H9 (cell line): ENCODE results near the gene CSAG3. TPM values are rescaled to one million over a fixed set of nuclear protein-coding genes. Genes with fewer than 3 reads are reported as not detected.
"Not testable (repeated sequence)": the region's sequence is repeated elsewhere in the genome, so short reads cannot be mapped to it uniquely, and the experiment has no call there.

Experiments used
- DNase-seq: peaks from one replicate; pipeline ENCODE4 v3.0.0-alpha.2; 2017
- H2AFZ ChIP-seq: one replicate; pipeline ENCODE4 v1.6.1; 2013; ENCODE audit warnings: mild to moderate bottlenecking, low read length, control low read depth, moderate library complexity
- H2AK5ac ChIP-seq: 2 replicates; pipeline ENCODE4 v1.6.1; 2013; ENCODE audit warnings: low read length, control low read depth, mixed read lengths; ENCODE audit not compliant: insufficient read length
- H2BK120ac ChIP-seq: one replicate; pipeline ENCODE4 v1.6.1; 2013; ENCODE audit warnings: low read depth, mild to moderate bottlenecking, low read length, control low read depth, inconsistent platforms; ENCODE audit not compliant: poor library complexity, severe bottlenecking
- H2BK12ac ChIP-seq: 2 replicates; pipeline ENCODE4 v1.6.1; 2013; ENCODE audit warnings: low read length, control low read depth, mixed read lengths, low read depth; ENCODE audit not compliant: insufficient read length
- H2BK15ac ChIP-seq: 2 replicates; pipeline ENCODE4 v1.6.1; 2013; ENCODE audit warnings: low read depth, low read length, control low read depth
- H2BK20ac ChIP-seq: one replicate; pipeline ENCODE4 v1.6.1; 2013; ENCODE audit warnings: low read depth, mild to moderate bottlenecking, low read length, control low read depth, inconsistent platforms; ENCODE audit not compliant: poor library complexity, severe bottlenecking
- H2BK5ac ChIP-seq: 2 replicates; pipeline ENCODE4 v1.6.1; 2013; ENCODE audit warnings: low read length, control low read depth, mixed read lengths; ENCODE audit not compliant: insufficient read length
- H3K14ac ChIP-seq: 2 replicates; pipeline ENCODE4 v1.6.1; 2013; ENCODE audit warnings: low read length, control low read depth; ENCODE audit not compliant: insufficient read depth
- H3K18ac ChIP-seq: 2 replicates; pipeline ENCODE4 v1.6.1; 2013; ENCODE audit warnings: low read depth, mild to moderate bottlenecking, mixed read lengths, low read length, control low read depth; ENCODE audit not compliant: insufficient read length
- H3K23ac ChIP-seq: 2 replicates; pipeline ENCODE4 v1.6.1; 2013; ENCODE audit warnings: low read length, control low read depth, mixed read lengths, low read depth; ENCODE audit not compliant: insufficient read length
- H3K23me2 ChIP-seq: 2 replicates; pipeline ENCODE4 v1.6.1; 2013; ENCODE audit warnings: low read depth, mild to moderate bottlenecking, mixed read lengths, low read length, control low read depth; ENCODE audit not compliant: insufficient read length, poor library complexity, severe bottlenecking
- H3K27ac ChIP-seq: 2 replicates; pipeline ENCODE4 v1.5.1; 2013; ENCODE audit warnings: low read length, control low read depth, mixed read lengths, low read depth; ENCODE audit not compliant: insufficient read length
- H3K27me3 ChIP-seq: 2 replicates; pipeline ENCODE4 v1.6.1; 2013; ENCODE audit warnings: low read length, control low read depth, inconsistent platforms; ENCODE audit not compliant: insufficient read depth
- H3K4ac ChIP-seq: 2 replicates; pipeline ENCODE4 v1.6.1; 2013; ENCODE audit warnings: low read depth, mild to moderate bottlenecking, control low read depth, inconsistent platforms, low read length, moderate library complexity
- H3K4me1 ChIP-seq: 2 replicates; pipeline ENCODE4 v1.6.1; 2013; ENCODE audit warnings: low read length, control low read depth, inconsistent platforms; ENCODE audit not compliant: insufficient read depth
- H3K4me2 ChIP-seq: 2 replicates; pipeline ENCODE4 v1.6.1; 2013; ENCODE audit warnings: low read length, control low read depth, mixed read lengths; ENCODE audit not compliant: insufficient read length, insufficient read depth
- H3K56ac ChIP-seq: 2 replicates; pipeline ENCODE4 v1.6.1; 2013; ENCODE audit warnings: low read depth, mild to moderate bottlenecking, mixed read lengths, low read length, control low read depth; ENCODE audit not compliant: insufficient read length
- H3K79me1 ChIP-seq: 2 replicates; pipeline ENCODE4 v1.6.1; 2013; ENCODE audit warnings: low read depth, mild to moderate bottlenecking, moderate library complexity, low read length, control low read depth, inconsistent platforms; ENCODE audit not compliant: insufficient read depth, poor library complexity, severe bottlenecking
- H3K79me2 ChIP-seq: 2 replicates; pipeline ENCODE4 v1.6.1; 2013; ENCODE audit warnings: low read length, control low read depth, inconsistent platforms; ENCODE audit not compliant: insufficient read depth
- H3K9ac ChIP-seq: 2 replicates; pipeline ENCODE4 v1.6.1; 2013; ENCODE audit warnings: low read length, control low read depth, mixed read lengths; ENCODE audit not compliant: insufficient read length; ENCODE audit errors: extremely low read depth
- H3K9me3 ChIP-seq: one replicate; pipeline ENCODE4 v1.6.1; 2013; ENCODE audit warnings: low read depth, low read length, inconsistent platforms; ENCODE audit not compliant: control insufficient read depth
- H3T11ph ChIP-seq: one replicate; pipeline ENCODE4 v1.6.1; 2013; ENCODE audit warnings: mild to moderate bottlenecking, low read length, control low read depth, inconsistent platforms
- H4K20me1 ChIP-seq: one replicate; pipeline ENCODE4 v1.6.1; 2013; ENCODE audit not compliant: control insufficient read depth, insufficient read length, insufficient read depth
- H4K5ac ChIP-seq: 2 replicates; pipeline ENCODE4 v1.6.1; 2013; ENCODE audit warnings: low read depth, mild to moderate bottlenecking, mixed read lengths, low read length, control low read depth; ENCODE audit not compliant: insufficient read length
- H4K8ac ChIP-seq: replicated peaks from 2 replicates; pipeline ENCODE4 v1.6.1; 2013; ENCODE audit warnings: low read length, control low read depth, mixed read lengths, low read depth; ENCODE audit not compliant: insufficient read length
- H4K91ac ChIP-seq: 2 replicates; pipeline ENCODE4 v1.6.1; 2013; ENCODE audit warnings: low read depth, mild to moderate bottlenecking, moderate library complexity, mixed read lengths, low read length, control low read depth; ENCODE audit not compliant: insufficient read length
- H3K27ac Mint-ChIP-seq, 3 experiments: 2 replicates in 2 of 3; 3 replicates in 1 of 3; pipeline ENCODE4 v1.8.0; 2020 to 2021; ENCODE audit warnings: mixed read lengths in 3 of 3, mild to moderate bottlenecking in 1 of 3, moderate library complexity in 1 of 3
- H3K27me3 Mint-ChIP-seq: 2 replicates; pipeline ENCODE4 v1.8.0; 2021; ENCODE audit warnings: low read depth, mild to moderate bottlenecking, moderate library complexity, mixed read lengths
- H3K36me3 Mint-ChIP-seq, 3 experiments: 2 replicates in 2 of 3; 3 replicates in 1 of 3; pipeline ENCODE4 v1.8.0; 2020 to 2021; ENCODE audit warnings: low read depth in 3 of 3, mixed read lengths in 3 of 3; ENCODE audit not compliant: insufficient read depth in 1 of 3
- H3K4me1 Mint-ChIP-seq, 2 experiments: 2 replicates each; pipeline ENCODE4 v1.8.0; 2020; ENCODE audit warnings: mixed read lengths in 2 of 2
- H3K4me3 Mint-ChIP-seq, 2 experiments: 2 replicates in 1 of 2; 3 replicates in 1 of 2; pipeline ENCODE4 v1.8.0; 2020 to 2021; ENCODE audit warnings: mild to moderate bottlenecking in 2 of 2, mixed read lengths in 2 of 2, moderate library complexity in 1 of 2
- H3K9me3 Mint-ChIP-seq, 2 experiments: 2 replicates in 1 of 2; 3 replicates in 1 of 2; pipeline ENCODE4 v1.8.0; 2020; ENCODE audit warnings: mild to moderate bottlenecking in 2 of 2, mixed read lengths in 2 of 2, moderate library complexity in 1 of 2
- WGBS: extraction: QIAGEN DNeasy Blood & Tissue Kit; methylation state at CpG from one replicate; pipeline ENCODE4 v1.1.7; 2013; ENCODE audit warnings: missing lambda C conversion rate, low lambda C conversion rate, mixed read lengths; ENCODE audit not compliant: insufficient read length; ENCODE audit errors: extremely low coverage; 5-methylcytosine and 5-hydroxymethylcytosine counted together
- total RNA-seq: library from RNA; stranded (reverse); gene quantifications from 2 replicates; pipeline ENCODE4 v1.2.1, GENCODE V29; 2021

CSAG3 gene
- total RNA-seq, 1 experiment from 2014 or later, result not detected

GRCh38 chrX:152754871-152755270 is 4.1 kb upstream of the CSAG3 start:
- H3K27ac ChIP-seq, H3K27me3 Mint-ChIP-seq, H2BK20ac ChIP-seq, H3K4ac ChIP-seq, H2BK15ac ChIP-seq, H4K8ac ChIP-seq, H2BK120ac ChIP-seq, DNase-seq, H3K14ac ChIP-seq, H3K23me2 ChIP-seq, H3K9me3 ChIP-seq, H4K20me1 ChIP-seq, H2BK5ac ChIP-seq, H3K23ac ChIP-seq, H3K27me3 ChIP-seq, H2AFZ ChIP-seq, H4K5ac ChIP-seq, H3K4me1 Mint-ChIP-seq, H3K36me3 Mint-ChIP-seq, H3K9me3 Mint-ChIP-seq, H3K9ac ChIP-seq, H3K27ac Mint-ChIP-seq, H3K18ac ChIP-seq, H3K79me1 ChIP-seq, H2AK5ac ChIP-seq, H3K4me1 ChIP-seq, H3T11ph ChIP-seq, H3K79me2 ChIP-seq, H4K91ac ChIP-seq, H3K4me2 ChIP-seq, H3K4me3 Mint-ChIP-seq, H2BK12ac ChIP-seq, H3K56ac ChIP-seq: not testable (repeated sequence)
- WGBS, result no CpG with 5 or more reads among the region's 5 CpGs

GRCh38 chrX:152759544-152759943 is 526 bp downstream of the CSAG3 start:
- not testable (repeated sequence) for H3K9me3 ChIP-seq, H3K9me3 Mint-ChIP-seq, H3K27me3 ChIP-seq, H4K91ac ChIP-seq, H3K23me2 ChIP-seq, H4K20me1 ChIP-seq, H2BK5ac ChIP-seq, H2BK120ac ChIP-seq, H3K9ac ChIP-seq, H2BK12ac ChIP-seq, H2BK15ac ChIP-seq, H4K8ac ChIP-seq, DNase-seq, H3K4me1 ChIP-seq, H3K27ac ChIP-seq, H3K18ac ChIP-seq, H3K36me3 Mint-ChIP-seq, H3K27ac Mint-ChIP-seq, H3K4ac ChIP-seq, H3K27me3 Mint-ChIP-seq, H2BK20ac ChIP-seq, H2AFZ ChIP-seq, H3K23ac ChIP-seq, H3K4me3 Mint-ChIP-seq, H2AK5ac ChIP-seq, H3K14ac ChIP-seq, H3K79me2 ChIP-seq, H3K56ac ChIP-seq, H3T11ph ChIP-seq, H3K4me2 ChIP-seq, H4K5ac ChIP-seq, H3K4me1 Mint-ChIP-seq, H3K79me1 ChIP-seq
- WGBS, result no CpG with 5 or more reads among the region's 7 CpGs
